22Rv1 (cell line): Measurements from ENCODE around the gene SKI.

Source experiments
- CTCF ChIP-seq: fragments of 450-650 bp; IDR thresholded peaks from 2 replicates; pipeline ENCODE4 v1.5.1; 2017; ENCODE audit warnings: mild to moderate bottlenecking
- ZFX ChIP-seq: fragments of 450-650 bp; IDR thresholded peaks from 2 replicates; pipeline ENCODE4 v1.6.1; 2017; ENCODE audit warnings: antibody characterized with exemption, borderline replicate concordance

- no peak for TF ChIP-seq ZFX
- no peak for TF ChIP-seq CTCF
Observed at GRCh38 chr1:2179283-2180013, 48.7 kb upstream of the SKI start.
